ENCODE measurements around the gene CARMIL3.

DNA sequence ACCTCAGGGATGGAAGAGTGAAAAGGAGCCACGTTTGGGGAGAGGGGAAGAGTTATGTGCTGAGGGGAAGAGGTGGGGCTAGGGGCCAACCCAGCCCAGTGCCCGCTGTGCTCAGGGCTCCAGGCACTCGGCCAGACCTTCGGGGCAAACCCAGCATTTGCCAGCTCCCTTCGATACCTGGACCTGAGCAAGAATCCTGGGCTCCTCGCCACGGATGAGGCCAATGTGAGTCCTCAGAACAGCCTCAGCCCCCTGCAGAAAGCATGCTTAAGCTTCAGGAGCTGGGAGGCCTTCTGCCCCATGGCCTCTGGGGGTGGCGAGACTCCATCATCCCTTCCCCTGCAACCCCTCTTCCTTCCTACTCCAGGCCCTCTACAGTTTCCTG is 5.0 kb downstream of the CARMIL3 start:
- TF ChIP-seq, protein P1, sequence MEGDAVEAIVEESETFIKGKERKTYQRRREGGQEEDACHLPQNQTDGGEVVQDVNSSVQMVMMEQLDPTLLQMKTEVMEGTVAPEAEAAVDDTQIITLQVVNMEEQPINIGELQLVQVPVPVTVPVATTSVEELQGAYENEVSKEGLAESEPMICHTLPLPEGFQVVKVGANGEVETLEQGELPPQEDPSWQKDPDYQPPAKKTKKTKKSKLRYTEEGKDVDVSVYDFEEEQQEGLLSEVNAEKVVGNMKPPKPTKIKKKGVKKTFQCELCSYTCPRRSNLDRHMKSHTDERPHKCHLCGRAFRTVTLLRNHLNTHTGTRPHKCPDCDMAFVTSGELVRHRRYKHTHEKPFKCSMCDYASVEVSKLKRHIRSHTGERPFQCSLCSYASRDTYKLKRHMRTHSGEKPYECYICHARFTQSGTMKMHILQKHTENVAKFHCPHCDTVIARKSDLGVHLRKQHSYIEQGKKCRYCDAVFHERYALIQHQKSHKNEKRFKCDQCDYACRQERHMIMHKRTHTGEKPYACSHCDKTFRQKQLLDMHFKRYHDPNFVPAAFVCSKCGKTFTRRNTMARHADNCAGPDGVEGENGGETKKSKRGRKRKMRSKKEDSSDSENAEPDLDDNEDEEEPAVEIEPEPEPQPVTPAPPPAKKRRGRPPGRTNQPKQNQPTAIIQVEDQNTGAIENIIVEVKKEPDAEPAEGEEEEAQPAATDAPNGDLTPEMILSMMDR (conservative IDR thresholded peaks at IDR 0.05), result no peak
- TF ChIP-seq ZFX (IDR thresholded peaks at IDR 0.05), result no peak

Data from C4-2B (cell line).